ENCODE results near the gene PASD1. TPM values are rescaled to one million over a fixed set of nuclear protein-coding genes. Genes with fewer than 3 reads are reported as not detected.

PASD1 gene
- total RNA-seq = not detected
- polyA plus RNA-seq (ENCODE audit: insufficient read length in 6 of 6) = under 1 TPM in 5 of 6 donors, not detected in 1; 0.04 to 0.20 (median 0.09) TPM
- long read RNA-seq, donor 1 = 0 reads
- long read RNA-seq, donor 2 = 0 reads
- long read RNA-seq, donor 3 = 0 reads
- long read RNA-seq, donor 4 = 0 reads
- long read RNA-seq, donor 5 = 0 reads
- long read RNA-seq, donor 6 = 0 reads
- long read RNA-seq, donor 7 = 0 reads
- long read RNA-seq, donor 8 = 0 reads
- long read RNA-seq, donor 9 = 0 reads
- long read RNA-seq, donor 10 = 0 reads
- long read RNA-seq, donor 11 = 0 reads
- long read RNA-seq, donor 12 = 0 reads

GRCh38 chrX:151563449-151563848 lies at the start of gene PASD1:
PASD1 (plus strand) TSS chrX:151563675; CDS start chrX:151601554, 37,879 bp downstream.
- no peak for TF ChIP-seq CTCF (IDR thresholded peaks at IDR 0.05)
- Histone ChIP-seq H3K27ac (no peak within 1 kb of the TSS), H3K36me3 (no peaks in the 10 kb centered on the region), H3K9me3 (no peaks in the 10 kb centered on the region), H3K4me1 (no peaks in the 10 kb centered on the region), H3K4me3 (no peak within 1 kb of the TSS), H3K27me3 (no peaks in the 10 kb centered on the region)
- intact Hi-C loops (cut with DNase I) = no loop called here
- ATAC-seq = no peak
- DNase-seq = no peak

GRCh38 chrX:151515237-151515636 lies 48.2 kb upstream of the PASD1 start:
- Histone ChIP-seq H3K36me3 (no peaks in the 10 kb centered on the region), H3K4me1 (no peaks in the 10 kb centered on the region), H3K4me3 (no peak overlapping the region), H3K9me3 (no peaks in the 10 kb centered on the region), H3K27ac (no peak overlapping the region), H3K27me3 (no peaks in the 10 kb centered on the region)
- ATAC-seq = no peak
- no peak for TF ChIP-seq CTCF (IDR thresholded peaks at IDR 0.05)
- intact Hi-C loops (cut with DNase I) = no loop called here
- DNase-seq = no peak

- Histone ChIP-seq H3K27ac (no peak overlapping the region), H3K9me3 (no peaks in the 10 kb centered on the region), H3K4me3 (no peak overlapping the region), H3K4me1 (no peaks in the 10 kb centered on the region), H3K36me3 (no peaks in the 10 kb centered on the region), H3K27me3 (no peaks in the 10 kb centered on the region)
- no peak for DNase-seq
- intact Hi-C loops (cut with DNase I) = no loop called here
- no peak for ATAC-seq
- no peak for TF ChIP-seq CTCF (IDR thresholded peaks at IDR 0.05)
Observed at GRCh38 chrX:151516538-151517187, 46.8 kb upstream of the PASD1 start.

- intact Hi-C loops (cut with DNase I) = no loop called here
- Histone ChIP-seq H3K4me3 (no peak overlapping the region), H3K36me3 (no peaks in the 10 kb centered on the region), H3K4me1 (no peaks in the 10 kb centered on the region), H3K9me3 (no peaks in the 10 kb centered on the region), H3K27me3 (no peaks in the 10 kb centered on the region), H3K27ac (no peak overlapping the region)
- DNase-seq (peak in 1 of 4 donors; percentile 27), ATAC-seq (no peak)
- TF ChIP-seq CTCF (IDR thresholded peaks at IDR 0.05) = no peak
Observed at GRCh38 chrX:151517421-151517820, 46.1 kb upstream of the PASD1 start.

- no peak overlapping the region for H3K27ac ChIP-seq
- no peak for ATAC-seq
- no peaks in the 10 kb centered on the region for H3K9me3 ChIP-seq
- H3K36me3 ChIP-seq = no peaks in the 10 kb centered on the region
- no peak overlapping the region for H3K4me3 ChIP-seq
- no peaks in the 10 kb centered on the region for H3K4me1 ChIP-seq
- H3K27me3 ChIP-seq = no peaks in the 10 kb centered on the region
- DNase-seq = peak in 1 of 4 donors; percentile 62
- no peak for TF ChIP-seq CTCF (IDR thresholded peaks at IDR 0.05)
- intact Hi-C loops (cut with DNase I) = no loop called here
Observed at GRCh38 chrX:151523351-151523750, 40.1 kb upstream of the PASD1 start.

All from left lung (tissue), 14 donors.